Kidney (tissue), 14 donors: Measurements from ENCODE around the gene ZNF728. TPM values are rescaled to one million over a fixed set of nuclear protein-coding genes. Genes with fewer than 3 reads are reported as not detected.
A peak's percentile ranks its signal among the peaks of the same experiment; 100 is the strongest.
"Not testable (repeated sequence)": the region's sequence is repeated elsewhere in the genome, so short reads cannot be mapped to it uniquely, and the experiment has no call there.

Experiments
- DNase-seq, 5 donors: peaks; one replicate each; pipeline ENCODE4 v3.0.0-alpha.2; 2013 to 2020
- FAIRE-seq: peaks from 2 replicates; lab custom pipeline; 2012; peaks lifted over from hg19 to GRCh38; lab: Jason Lieb, UNC
- H3K27ac ChIP-seq, 2 donors: one replicate each; pipeline ENCODE4 v1.7.0; 2013; ENCODE audit warnings: low read depth in 2 of 2, low read length in 2 of 2, inconsistent platforms in 1 of 2
- H3K27me3 ChIP-seq: one replicate; pipeline ENCODE4 v1.7.1; 2013; ENCODE audit warnings: low read length, inconsistent platforms; ENCODE audit not compliant: control insufficient read depth, insufficient read depth
- H3K36me3 ChIP-seq, 3 donors: one replicate each; pipeline versions ENCODE4 v1.7.0 to v1.7.1; 2013; ENCODE audit warnings: low read length in 3 of 3, control low read depth in 1 of 3, inconsistent platforms in 1 of 3; ENCODE audit not compliant: insufficient read depth in 3 of 3, control insufficient read depth in 2 of 3
- H3K4me1 ChIP-seq, 3 donors: one replicate each; pipeline versions ENCODE4 v1.7.0 to v1.7.1; 2013; ENCODE audit warnings: low read length in 3 of 3, inconsistent platforms in 1 of 3, low read depth in 1 of 3; ENCODE audit not compliant: control insufficient read depth in 2 of 3, insufficient read depth in 2 of 3
- H3K4me3 ChIP-seq, 3 donors: one replicate each; pipeline versions ENCODE4 v1.7.0 to v1.8.1; 2013; ENCODE audit warnings: low read length in 3 of 3, control low read depth in 1 of 3, inconsistent platforms in 1 of 3
- H3K9ac ChIP-seq, 3 donors: one replicate each; pipeline versions ENCODE4 v1.7.0 to v1.7.1; 2013; ENCODE audit warnings: low read length in 3 of 3, control low read depth in 1 of 3, inconsistent platforms in 1 of 3
- H3K9me3 ChIP-seq, 3 donors: one replicate each; pipeline versions ENCODE4 v1.7.0 to v1.7.1; 2013; ENCODE audit warnings: low read length in 3 of 3, control low read depth in 1 of 3, inconsistent platforms in 1 of 3; ENCODE audit not compliant: control insufficient read depth in 2 of 3, insufficient read depth in 1 of 3
- CTCF ChIP-seq: IDR thresholded peaks from 3 replicates; pipeline ENCODE4 v1.5.1; 2012; ENCODE audit warnings: mild to moderate bottlenecking, moderate library complexity, borderline replicate concordance; ENCODE audit not compliant: insufficient read depth; ENCODE audit errors: extremely low read depth
- intact Hi-C: fragments of 100-400 bp; cut with DNase I; formaldehyde crosslinking; loops from one replicate; pipeline ENCODE4 v1.11.1; 2022
- polyA plus RNA-seq: library from polyadenylated mRNA; stranded (reverse); fragments of 350-450 nt; fragmentation: Illumina TruSeq; extraction: RNeasy Lipid Tissue Mini Kit (QIAGEN cat#74804); gene quantifications from one replicate; pipeline ENCODE4 v1.2.3, GENCODE V29; 2014; ENCODE audit warnings: low read depth, low replicate concordance; ENCODE audit not compliant: insufficient read depth
- total RNA-seq: library from RNA; stranded (reverse); fragmentation: NEBNext Ultra II Directional; extraction: Animal tissue kit (Norgen Biotek cat#: 25700); gene quantifications from one replicate; pipeline ENCODE4 v1.2.1, GENCODE V29; 2021
- donor health status: control.
- donor health status: control.
- donor health status: control.
- donor health status: control.
- donor health status: control.
- donor health status: DM: yes; HTN: yes; CAD: no.
- donor health status: Normal renal cell carcinoma (clear cell type).

The ZNF728 gene
- total and polyA plus RNA-seq, 2 donors from 2014 or later = 1.9 TPM; not detected in 1

- Histone ChIP-seq H3K4me3 (no peak overlapping the region), H3K9me3 (peaks cover 0 to 46% (median 24%) of the 10 kb centered on the region in 3 donors), H3K36me3 (no peaks in the 10 kb centered on the region), H3K9ac (no peak overlapping the region), H3K4me1 (no peaks in the 10 kb centered on the region), H3K27me3 (no peaks in the 10 kb centered on the region), H3K27ac (no peak overlapping the region)
- FAIRE-seq = no peak
- no peak for TF ChIP-seq CTCF
- intact Hi-C loops = no loop called here
- no peak for DNase-seq
Measured at GRCh38 chr19:22976248-22976647, 26.7 kb downstream of the ZNF728 start.

- FAIRE-seq, H3K36me3 ChIP-seq, H3K27me3 ChIP-seq, H3K9ac ChIP-seq, H3K4me1 ChIP-seq, DNase-seq, intact Hi-C loops, H3K4me3 ChIP-seq, H3K27ac ChIP-seq: not testable (repeated sequence)
- peaks cover 0 to 48% (median 25%) of the 10 kb centered on the region in 3 donors for H3K9me3 ChIP-seq
Measured at GRCh38 chr19:22975546-22976136, 27.3 kb downstream of the ZNF728 start.

GRCh38 chr19:22945560-22945959, 57.4 kb downstream of the ZNF728 start:
- TF ChIP-seq CTCF = no peak
- intact Hi-C loops = no loop called here
- no peak overlapping the region for H3K27ac ChIP-seq
- H3K9ac ChIP-seq = no peak overlapping the region
- H3K27me3 ChIP-seq = no peaks in the 10 kb centered on the region
- no peaks in the 10 kb centered on the region for H3K36me3 ChIP-seq
- no peak overlapping the region for H3K4me3 ChIP-seq
- H3K4me1 ChIP-seq = no peaks in the 10 kb centered on the region
- DNase-seq = peak in 1 of 5 donors; percentile 1
- FAIRE-seq = no peak
- peaks cover 2 to 26% (median 14%) of the 10 kb centered on the region in 3 donors for H3K9me3 ChIP-seq

GRCh38 chr19:22935151-22935550, 67.8 kb downstream of the ZNF728 start:
- Histone ChIP-seq H3K27ac (no peak overlapping the region), H3K36me3 (no peaks in the 10 kb centered on the region), H3K4me1 (no peaks in the 10 kb centered on the region), H3K27me3 (no peaks in the 10 kb centered on the region), H3K9ac (no peak overlapping the region), H3K4me3 (no peak overlapping the region), H3K9me3 (peaks cover 0 to 7% (median 2%) of the 10 kb centered on the region in 3 donors)
- no peak for FAIRE-seq
- DNase-seq = no peak
- intact Hi-C loops = no loop called here
- TF ChIP-seq CTCF = no peak

- FAIRE-seq, H3K4me3 ChIP-seq, H3K9ac ChIP-seq, H3K4me1 ChIP-seq, intact Hi-C loops, H3K27ac ChIP-seq, H3K27me3 ChIP-seq, H3K36me3 ChIP-seq: not testable (repeated sequence)
- DNase-seq = peak in 1 of 5 donors; percentile 54
- H3K9me3 ChIP-seq = peaks cover 0 to 15% (median 0%) of the 10 kb centered on the region in 3 donors
Measured at GRCh38 chr19:22927576-22927975, 75.4 kb downstream of the ZNF728 start.

- FAIRE-seq, DNase-seq, H3K36me3 ChIP-seq: not testable (repeated sequence)
Measured at GRCh38 chr19:22925181-22925580, 77.8 kb downstream of the ZNF728 start.

More at GRCh38 chr19:22925181-22925580, 77.8 kb downstream of the ZNF728 start:
- H3K27ac ChIP-seq, H3K4me1 ChIP-seq, H3K4me3 ChIP-seq, H3K27me3 ChIP-seq, H3K9ac ChIP-seq, intact Hi-C loops: not testable (repeated sequence)
- peaks cover 0 to 15% (median 0%) of the 10 kb centered on the region in 3 donors for H3K9me3 ChIP-seq
